Neuronal stem cell (in vitro differentiated cells): ENCODE data around the gene LAG3.

Experiments used
- DNase-seq: peaks from one replicate; pipeline ENCODE4 v3.0.0-alpha.2; 2013; ENCODE audit warnings: low spot score
- H2AFZ ChIP-seq: one replicate; pipeline ENCODE4 v1.6.1; 2013; ENCODE audit warnings: mild to moderate bottlenecking, low read length, inconsistent platforms
- H2AK5ac ChIP-seq: 2 replicates; pipeline ENCODE4 v1.6.1; 2013; ENCODE audit warnings: low read depth, mild to moderate bottlenecking, inconsistent platforms, low read length, moderate library complexity, mixed read lengths
- H2BK120ac ChIP-seq: 2 replicates; pipeline ENCODE4 v1.6.1; 2013; ENCODE audit warnings: low read depth, mild to moderate bottlenecking, inconsistent platforms, low read length, moderate library complexity, mixed read lengths
- H2BK12ac ChIP-seq: one replicate; pipeline ENCODE4 v1.6.1; 2013; ENCODE audit warnings: low read length, inconsistent platforms
- H2BK15ac ChIP-seq: 2 replicates; pipeline ENCODE4 v1.6.1; 2013; ENCODE audit warnings: mild to moderate bottlenecking, low read length, inconsistent platforms, mixed read lengths
- H2BK5ac ChIP-seq: one replicate; pipeline ENCODE4 v1.6.1; 2013; ENCODE audit warnings: inconsistent platforms, mild to moderate bottlenecking, low read length, moderate library complexity
- H3K14ac ChIP-seq: one replicate; pipeline ENCODE4 v1.6.1; 2013; ENCODE audit warnings: low read length, inconsistent platforms
- H3K18ac ChIP-seq: 2 replicates; pipeline ENCODE4 v1.6.1; 2013; ENCODE audit warnings: low read length, inconsistent platforms
- H3K23ac ChIP-seq: 2 replicates; pipeline ENCODE4 v1.6.1; 2013; ENCODE audit warnings: low read depth, mild to moderate bottlenecking, mixed read lengths, low read length, inconsistent platforms; ENCODE audit not compliant: poor library complexity
- H3K27ac ChIP-seq: replicated peaks from 3 replicates; pipeline ENCODE4 v1.5.1; 2013; ENCODE audit warnings: low read length, inconsistent platforms
- H3K27me3 ChIP-seq, 3 experiments: 2 replicates each; pipeline ENCODE4 v1.6.1; 2013; ENCODE audit warnings: low read length in 3 of 3, mild to moderate bottlenecking in 2 of 3, inconsistent platforms in 1 of 3, low read depth in 1 of 3, mixed read lengths in 1 of 3, moderate library complexity in 1 of 3; ENCODE audit not compliant: control insufficient read depth in 3 of 3, insufficient read depth in 3 of 3
- H3K36me3 ChIP-seq, 2 donors: replicated peaks in 1 of 2; 2 replicates each; pipeline ENCODE4 v1.6.1; 2013; ENCODE audit warnings: low read length in 2 of 2; ENCODE audit not compliant: control insufficient read depth in 2 of 2, insufficient read depth in 2 of 2
- H3K4ac ChIP-seq: 2 replicates; pipeline ENCODE4 v1.6.1; 2013; ENCODE audit warnings: inconsistent platforms, mild to moderate bottlenecking, low read length, moderate library complexity
- H3K4me1 ChIP-seq, 2 donors: 1 replicate in 1 of 2; 2 replicates in 1 of 2; pipeline ENCODE4 v1.6.1; 2013; ENCODE audit warnings: low read length in 2 of 2, low read depth in 1 of 2; ENCODE audit not compliant: control insufficient read depth in 2 of 2, insufficient read depth in 1 of 2
- H3K4me2 ChIP-seq: one replicate; pipeline ENCODE4 v1.6.1; 2013; ENCODE audit warnings: mild to moderate bottlenecking, low read length, inconsistent platforms; ENCODE audit not compliant: insufficient read depth, poor library complexity, severe bottlenecking
- H3K4me3 ChIP-seq, 2 donors: 2 replicates each; pipeline ENCODE4 v1.5.1; 2013; ENCODE audit warnings: low read length in 2 of 2, mild to moderate bottlenecking in 2 of 2, inconsistent platforms in 1 of 2, moderate library complexity in 1 of 2
- H3K79me1 ChIP-seq: one replicate; pipeline ENCODE4 v1.6.1; 2013; ENCODE audit warnings: low read depth, mild to moderate bottlenecking, inconsistent platforms, low read length, moderate library complexity
- H3K9ac ChIP-seq: one replicate; pipeline ENCODE4 v1.6.1; 2013; ENCODE audit warnings: mild to moderate bottlenecking, low read depth, low read length, inconsistent platforms; ENCODE audit not compliant: poor library complexity
- H3K9me3 ChIP-seq, 2 donors: replicated peaks in 1 of 2; 2 replicates each; pipeline versions ENCODE3 to v1.6.1; 2013; ENCODE audit warnings: low read length in 2 of 2, mild to moderate bottlenecking in 2 of 2, inconsistent platforms in 1 of 2, low read depth in 1 of 2, mixed read lengths in 1 of 2, moderate library complexity in 1 of 2; ENCODE audit not compliant: control insufficient read depth in 2 of 2, insufficient read depth in 1 of 2
- H4K8ac ChIP-seq: one replicate; pipeline ENCODE4 v1.6.1; 2013; ENCODE audit warnings: low read depth, mild to moderate bottlenecking, inconsistent platforms, low read length, moderate library complexity
- H4K91ac ChIP-seq: one replicate; pipeline ENCODE4 v1.6.1; 2013; ENCODE audit warnings: low read length, low read depth, mild to moderate bottlenecking, inconsistent platforms; ENCODE audit not compliant: poor library complexity
- WGBS, 2 donors: extraction: QIAGEN DNeasy Blood & Tissue Kit; methylation state at CpG; one replicate each; pipeline ENCODE4 v1.1.7; 2013; ENCODE audit warnings: missing lambda C conversion rate in 2 of 2, mixed read lengths in 1 of 2; ENCODE audit not compliant: insufficient read length in 2 of 2, insufficient replicate concordance in 1 of 2; ENCODE audit errors: extremely low coverage in 2 of 2; 5-methylcytosine and 5-hydroxymethylcytosine counted together

LAG3 gene

GRCh38 chr12:6770600-6770999 lies 1.7 kb upstream of the LAG3 start:
- H3K18ac ChIP-seq, result no peak overlapping the region
- peaks cover 37 to 59% of the 10 kb centered on the region in 2 donors for H3K36me3 ChIP-seq
- H2AFZ ChIP-seq, result no peak overlapping the region
- no peak overlapping the region for H4K91ac ChIP-seq
- H3K9ac ChIP-seq, result peak overlapping the region; percentile 31
- H3K4me3 ChIP-seq, result no peak overlapping the region
- peak overlapping the region; percentile 65 for H2AK5ac ChIP-seq
- DNase-seq, result no peak
- H3K14ac ChIP-seq, result no peak overlapping the region
- peaks cover 29 to 40% of the 10 kb centered on the region in 2 donors for H3K4me1 ChIP-seq
- no peak overlapping the region for H2BK15ac ChIP-seq
- H2BK5ac ChIP-seq, result no peak overlapping the region
- H3K4me2 ChIP-seq, result no peak overlapping the region
- no peak overlapping the region for H4K8ac ChIP-seq
- H3K23ac ChIP-seq, result peak overlapping the region; percentile 47
- H3K27ac ChIP-seq, result peak overlapping the region; percentile 66
- H2BK120ac ChIP-seq, result no peak overlapping the region
- H3K27me3 ChIP-seq, result peaks cover 0 to 2% (median 0%) of the 10 kb centered on the region in 3 experiments
- H3K79me1 ChIP-seq, result peaks cover 8% of the 10 kb centered on the region
- H3K4ac ChIP-seq, result no peak overlapping the region
- H3K9me3 ChIP-seq, result peaks cover 0 to 4% of the 10 kb centered on the region in 2 donors
- no CpG with 5 or more reads among the region's 10 CpGs for WGBS, 2 donors
- H2BK12ac ChIP-seq, result no peak overlapping the region

- WGBS, 2 donors, result no CpG with 5 or more reads among the region's 4 CpGs
- peaks cover 8% of the 10 kb centered on the region for H3K79me1 ChIP-seq
- H3K27ac ChIP-seq, result peak overlapping the region; percentile 52
Observed at GRCh38 chr12:6771091-6771495, 1.2 kb upstream of the LAG3 start.

GRCh38 chr12:6771509-6772330 lies 600 bp upstream of the LAG3 start:
- Histone ChIP-seq H2BK120ac (no peak overlapping the region), H3K27me3 (peaks cover 0 to 2% (median 0%) of the 10 kb centered on the region in 3 experiments), H2AFZ (no peak overlapping the region), H2BK12ac (no peak overlapping the region), H3K9ac (peak overlapping the region; percentile 56), H3K4ac (no peak overlapping the region), H3K4me3 (no peak overlapping the region), H3K79me1 (peaks cover 8% of the 10 kb centered on the region), H3K36me3 (peaks cover 41 to 71% of the 10 kb centered on the region in 2 donors), H3K4me2 (no peak overlapping the region), H3K27ac (peak overlapping the region; percentile 25), H3K4me1 (peaks cover 27 to 38% of the 10 kb centered on the region in 2 donors), H4K91ac (no peak overlapping the region), H4K8ac (no peak overlapping the region), H3K9me3 (peaks cover 0 to 4% of the 10 kb centered on the region in 2 donors), H3K14ac (no peak overlapping the region), H3K23ac (no peak overlapping the region), H2BK15ac (no peak overlapping the region), H2AK5ac (no peak overlapping the region), H3K18ac (no peak overlapping the region), H2BK5ac (no peak overlapping the region)
- no CpG with 5 or more reads among the region's 12 CpGs for WGBS, 2 donors
- no peak for DNase-seq

More at GRCh38 chr12:6771091-6771495, 1.2 kb upstream of the LAG3 start:
- no peak overlapping the region for H3K14ac ChIP-seq
- no peak overlapping the region for H4K91ac ChIP-seq
- H3K4me3 ChIP-seq, result no peak overlapping the region
- no peak overlapping the region for H2AK5ac ChIP-seq
- no peak overlapping the region for H4K8ac ChIP-seq
- H3K4ac ChIP-seq, result no peak overlapping the region
- no peak overlapping the region for H3K9ac ChIP-seq
- no peak overlapping the region for H2AFZ ChIP-seq
- no peak overlapping the region for H2BK15ac ChIP-seq
- no peak for DNase-seq
- no peak overlapping the region for H3K4me2 ChIP-seq
- H2BK5ac ChIP-seq, result no peak overlapping the region
- peaks cover 0 to 4% of the 10 kb centered on the region in 2 donors for H3K9me3 ChIP-seq
- peak overlapping the region; percentile 63 for H3K18ac ChIP-seq
- no peak overlapping the region for H2BK120ac ChIP-seq
- peak overlapping the region; percentile 47 for H3K23ac ChIP-seq
- peaks cover 40 to 64% of the 10 kb centered on the region in 2 donors for H3K36me3 ChIP-seq
- H2BK12ac ChIP-seq, result no peak overlapping the region
- peaks cover 0 to 2% (median 0%) of the 10 kb centered on the region in 3 experiments for H3K27me3 ChIP-seq
- H3K4me1 ChIP-seq, result peaks cover 27 to 38% of the 10 kb centered on the region in 2 donors
